ENCODE results near the gene USP31. TPM values are rescaled to one million over a fixed set of nuclear protein-coding genes. Genes with fewer than 3 reads are reported as not detected.

USP31 gene
- total RNA-seq, 1 experiment from 2014 or later: 11.3 TPM

DNA sequence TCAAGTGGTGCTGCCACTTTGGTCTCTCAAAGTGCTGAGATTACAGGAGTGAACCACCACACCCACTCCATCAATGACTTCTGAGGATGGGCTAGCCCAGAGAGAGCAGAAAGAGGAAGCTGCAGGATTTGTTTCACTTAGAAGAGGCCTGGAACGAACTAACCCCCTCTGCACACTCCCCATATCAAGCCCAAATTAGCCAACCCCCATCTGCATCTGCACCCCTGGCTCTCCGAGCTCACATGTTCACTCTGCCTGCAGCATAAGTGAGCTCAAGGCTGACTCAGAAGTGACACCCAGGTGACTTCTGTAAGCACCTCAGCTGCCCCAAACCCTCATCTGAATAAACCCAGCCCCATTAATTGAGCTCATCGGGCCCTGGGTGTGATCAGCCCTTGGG lies 38.1 kb upstream of the USP31 start:
- Mint-ChIP-seq H3K27me3 (ENCODE audit: insufficient read depth, unreplicated experiment) (peaks cover 19% of the 10 kb centered on the region), H3K36me3 (ENCODE audit: insufficient read depth, unreplicated experiment) (no peaks in the 10 kb centered on the region), H3K4me1 (ENCODE audit: low read depth, unreplicated experiment) (peaks cover under 1% of the 10 kb centered on the region), H3K27ac (ENCODE audit: unreplicated experiment) (no peak overlapping the region), H3K4me3 (ENCODE audit: unreplicated experiment) (no peak overlapping the region), H3K9me3 (ENCODE audit: unreplicated experiment) (no peaks in the 10 kb centered on the region)
- Histone ChIP-seq H3K36me3 (ENCODE audit: control insufficient read depth, insufficient read depth, low read length) (no peaks in the 10 kb centered on the region), H3K4me3 (ENCODE audit: low read depth, low read length) (no peak overlapping the region), H3K27me3 (replicated peaks; ENCODE audit: control insufficient read depth, insufficient read depth, low read length) (peaks cover 5% of the 10 kb centered on the region; the same call in 1 of the 2 replicates), H3K4me1 (peaks cover 6% of the 10 kb centered on the region; the same call in 1 of the 2 replicates), H3K9me3 (no peaks in the 10 kb centered on the region)
- intact Hi-C loops (cut with micrococcal nuclease; ENCODE audit: unreplicated experiment): loop anchor here (10.0 kb wide), 1 partner anchor 107 kb away; no protein-coding TSS in a partner anchor
- ChIA-PET POLR2A (no interaction called here), CTCF (no interaction called here)
- no peak for DNase-seq
- BruUV-seq (replicated peaks): no TSS peak
- TF ChIP-seq, protein P1, sequence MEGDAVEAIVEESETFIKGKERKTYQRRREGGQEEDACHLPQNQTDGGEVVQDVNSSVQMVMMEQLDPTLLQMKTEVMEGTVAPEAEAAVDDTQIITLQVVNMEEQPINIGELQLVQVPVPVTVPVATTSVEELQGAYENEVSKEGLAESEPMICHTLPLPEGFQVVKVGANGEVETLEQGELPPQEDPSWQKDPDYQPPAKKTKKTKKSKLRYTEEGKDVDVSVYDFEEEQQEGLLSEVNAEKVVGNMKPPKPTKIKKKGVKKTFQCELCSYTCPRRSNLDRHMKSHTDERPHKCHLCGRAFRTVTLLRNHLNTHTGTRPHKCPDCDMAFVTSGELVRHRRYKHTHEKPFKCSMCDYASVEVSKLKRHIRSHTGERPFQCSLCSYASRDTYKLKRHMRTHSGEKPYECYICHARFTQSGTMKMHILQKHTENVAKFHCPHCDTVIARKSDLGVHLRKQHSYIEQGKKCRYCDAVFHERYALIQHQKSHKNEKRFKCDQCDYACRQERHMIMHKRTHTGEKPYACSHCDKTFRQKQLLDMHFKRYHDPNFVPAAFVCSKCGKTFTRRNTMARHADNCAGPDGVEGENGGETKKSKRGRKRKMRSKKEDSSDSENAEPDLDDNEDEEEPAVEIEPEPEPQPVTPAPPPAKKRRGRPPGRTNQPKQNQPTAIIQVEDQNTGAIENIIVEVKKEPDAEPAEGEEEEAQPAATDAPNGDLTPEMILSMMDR (IDR thresholded peaks at IDR 0.05; ENCODE audit: insufficient read depth in 1 of 2, low read depth in 1 of 2, low read length in 1 of 2, severe bottlenecking in 1 of 2, unreplicated experiment in 1 of 2): no peak

DNA sequence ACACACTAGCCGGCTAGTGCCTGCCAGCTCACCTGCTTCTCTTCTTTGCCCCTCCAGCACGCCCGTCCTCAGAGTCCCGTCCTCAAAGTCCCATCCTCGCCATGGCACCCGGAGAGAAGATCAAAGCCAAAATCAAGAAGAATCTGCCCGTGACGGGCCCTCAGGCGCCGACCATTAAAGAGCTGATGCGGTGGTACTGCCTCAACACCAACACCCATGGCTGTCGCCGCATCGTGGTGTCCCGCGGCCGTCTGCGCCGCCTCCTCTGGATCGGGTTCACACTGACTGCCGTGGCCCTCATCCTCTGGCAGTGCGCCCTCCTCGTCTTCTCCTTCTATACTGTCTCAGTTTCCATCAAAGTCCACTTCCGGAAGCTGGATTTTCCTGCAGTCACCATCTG lies 36.9 kb upstream of the USP31 start:
- TF ChIP-seq, protein P1 (IDR thresholded peaks at IDR 0.05; ENCODE audit: insufficient read depth in 1 of 2, low read depth in 1 of 2, low read length in 1 of 2, severe bottlenecking in 1 of 2, unreplicated experiment in 1 of 2): no peak
- Histone ChIP-seq H3K9me3 (no peaks in the 10 kb centered on the region), H3K36me3 (ENCODE audit: control insufficient read depth, insufficient read depth, low read length) (no peaks in the 10 kb centered on the region), H3K27me3 (replicated peaks; ENCODE audit: control insufficient read depth, insufficient read depth, low read length) (peaks cover 5% of the 10 kb centered on the region; the same call in 1 of the 2 replicates), H3K4me1 (peaks cover 6% of the 10 kb centered on the region; the same call in 1 of the 2 replicates), H3K4me3 (ENCODE audit: low read depth, low read length) (no peak overlapping the region)
- peaks cover 12% of the 10 kb centered on the region for H3K4me1 Mint-ChIP-seq (ENCODE audit: low read depth, unreplicated experiment)
- peaks cover 24% of the 10 kb centered on the region for H3K27me3 Mint-ChIP-seq (ENCODE audit: insufficient read depth, unreplicated experiment)
- BruUV-seq (replicated peaks): no TSS peak
- no peak overlapping the region for H3K27ac Mint-ChIP-seq (ENCODE audit: unreplicated experiment)
- no peak overlapping the region for H3K4me3 Mint-ChIP-seq (ENCODE audit: unreplicated experiment)
- no peaks in the 10 kb centered on the region for H3K36me3 Mint-ChIP-seq (ENCODE audit: insufficient read depth, unreplicated experiment)
- ChIA-PET POLR2A (no interaction called here), CTCF (no interaction called here)
- intact Hi-C loops (cut with micrococcal nuclease; ENCODE audit: unreplicated experiment): loop anchor here (10.0 kb wide), 1 partner anchor 109 kb away; no protein-coding TSS in a partner anchor
- H3K9me3 Mint-ChIP-seq (ENCODE audit: unreplicated experiment): no peaks in the 10 kb centered on the region
- no peak for DNase-seq

DNA sequence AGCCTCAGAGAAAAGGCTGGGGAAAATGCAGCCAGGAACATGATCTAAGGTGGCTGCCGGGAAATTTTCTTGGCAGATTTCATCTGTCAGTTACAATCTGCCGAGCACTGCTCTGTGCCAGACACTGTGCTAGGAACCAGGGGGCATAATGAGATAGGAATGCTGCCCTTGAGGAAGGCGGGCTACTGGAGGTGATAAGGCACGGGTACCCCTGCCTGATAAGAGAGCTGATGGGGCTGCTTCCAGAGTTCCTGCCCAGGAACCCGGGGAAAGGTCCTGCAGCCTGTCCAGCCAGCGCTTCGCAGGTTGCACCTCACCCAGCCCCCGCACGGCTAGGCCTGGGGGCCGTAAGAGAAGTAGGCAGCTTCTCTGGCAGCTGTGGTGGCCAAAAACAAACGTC lies 36.4 kb upstream of the USP31 start:
- intact Hi-C loops (cut with micrococcal nuclease; ENCODE audit: unreplicated experiment): loop anchor here (10.0 kb wide), 1 partner anchor 109 kb away; no protein-coding TSS in a partner anchor
- ChIA-PET CTCF (no interaction called here), POLR2A (no interaction called here)
- H3K4me1 Mint-ChIP-seq (ENCODE audit: low read depth, unreplicated experiment): peaks cover 14% of the 10 kb centered on the region
- no peak overlapping the region for H3K4me3 Mint-ChIP-seq (ENCODE audit: unreplicated experiment)
- no TSS peak for BruUV-seq (replicated peaks)
- Histone ChIP-seq H3K9me3 (no peaks in the 10 kb centered on the region), H3K27me3 (replicated peaks; ENCODE audit: control insufficient read depth, insufficient read depth, low read length) (peaks cover 5% of the 10 kb centered on the region; the same call in 1 of the 2 replicates), H3K4me3 (ENCODE audit: low read depth, low read length) (no peak overlapping the region), H3K4me1 (peaks cover 6% of the 10 kb centered on the region; the same call in 1 of the 2 replicates), H3K36me3 (ENCODE audit: control insufficient read depth, insufficient read depth, low read length) (no peaks in the 10 kb centered on the region)
- no peaks in the 10 kb centered on the region for H3K9me3 Mint-ChIP-seq (ENCODE audit: unreplicated experiment)
- TF ChIP-seq, protein P1 (IDR thresholded peaks at IDR 0.05; ENCODE audit: insufficient read depth in 1 of 2, low read depth in 1 of 2, low read length in 1 of 2, severe bottlenecking in 1 of 2, unreplicated experiment in 1 of 2): no peak
- DNase-seq: no peak
- H3K27ac Mint-ChIP-seq (ENCODE audit: unreplicated experiment): no peak overlapping the region
- H3K27me3 Mint-ChIP-seq (ENCODE audit: insufficient read depth, unreplicated experiment): peaks cover 24% of the 10 kb centered on the region
- no peaks in the 10 kb centered on the region for H3K36me3 Mint-ChIP-seq (ENCODE audit: insufficient read depth, unreplicated experiment)
